Neural progenitor cell (in vitro differentiated cells): Measurements from ENCODE around the gene RNPEPL1. TPM values are rescaled to one million over a fixed set of nuclear protein-coding genes. Genes with fewer than 3 reads are reported as not detected.

ENCODE experiments used
- DNase-seq: peaks from one replicate; pipeline ENCODE4 v3.0.0-alpha.2; 2016; ENCODE audit warnings: low spot score
- H2AFZ ChIP-seq: fragments of 200-600 bp; sonication (generic); replicated peaks from 2 replicates; pipeline ENCODE4 v1.6.1; 2016; ENCODE audit warnings: antibody characterized with exemption
- H3F3A ChIP-seq: fragments of 200-600 bp; sonication (generic); 2 replicates; pipeline ENCODE4 v1.6.1; 2016; ENCODE audit warnings: antibody characterized with exemption, low read depth
- H3K27ac ChIP-seq: fragments of 200-600 bp; sonication (generic); 2 replicates; pipeline ENCODE4 v1.5.1; 2016; ENCODE audit warnings: mild to moderate bottlenecking
- H3K27me3 ChIP-seq: fragments of 200-600 bp; sonication (generic); 2 replicates; pipeline ENCODE4 v1.6.1; 2016; ENCODE audit warnings: mild to moderate bottlenecking, moderate library complexity
- H3K36me3 ChIP-seq: fragments of 200-600 bp; sonication (generic); 2 replicates; pipeline ENCODE4 v1.5.1; 2016
- H3K4me1 ChIP-seq: fragments of 200-600 bp; sonication (generic); 2 replicates; pipeline ENCODE4 v1.6.1; 2016; ENCODE audit warnings: mixed run types
- H3K4me2 ChIP-seq: fragments of 200-600 bp; sonication (generic); 2 replicates; pipeline ENCODE4 v1.6.1; 2016
- H3K4me3 ChIP-seq: fragments of 200-600 bp; sonication (generic); 2 replicates; pipeline ENCODE4 v1.5.1; 2016
- H3K79me2 ChIP-seq: fragments of 200-600 bp; sonication (generic); 2 replicates; pipeline ENCODE4 v1.6.1; 2016; ENCODE audit warnings: low read depth
- H3K9ac ChIP-seq: fragments of 200-600 bp; sonication (generic); 2 replicates; pipeline ENCODE4 v1.6.1; 2016
- H3K9me3 ChIP-seq: fragments of 200-600 bp; sonication (generic); 2 replicates; pipeline ENCODE4 v1.5.1; 2016; ENCODE audit warnings: low read depth
- H4K20me1 ChIP-seq: fragments of 200-600 bp; sonication (generic); 2 replicates; pipeline ENCODE4 v1.6.1; 2016; ENCODE audit warnings: low read depth
- H3K27ac Mint-ChIP-seq: 3 replicates; pipeline ENCODE4 v1.8.0; 2021; ENCODE audit warnings: mixed read lengths
- H3K27me3 Mint-ChIP-seq: 2 replicates; pipeline ENCODE4 v1.8.0; 2022; ENCODE audit warnings: low read depth, mild to moderate bottlenecking, inconsistent platforms, moderate library complexity, mixed read lengths; ENCODE audit not compliant: insufficient read depth
- H3K36me3 Mint-ChIP-seq: 3 replicates; pipeline ENCODE4 v1.8.0; 2021; ENCODE audit warnings: mixed read lengths
- H3K4me1 Mint-ChIP-seq: 3 replicates; pipeline ENCODE4 v1.8.0; 2021; ENCODE audit warnings: mixed read lengths
- H3K4me3 Mint-ChIP-seq: 3 replicates; pipeline ENCODE4 v1.8.0; 2021; ENCODE audit warnings: mild to moderate bottlenecking, moderate library complexity, mixed read lengths
- H3K9me3 Mint-ChIP-seq: 3 replicates; pipeline ENCODE4 v1.8.0; 2020; ENCODE audit warnings: mixed read lengths
- EZH2 ChIP-seq: fragments of 200-600 bp; sonication (generic); IDR thresholded peaks from 2 replicates; pipeline ENCODE4 v1.6.1; 2017; ENCODE audit warnings: antibody characterized with exemption, mild to moderate bottlenecking, moderate library complexity
- EZH2phosphoT487 ChIP-seq: fragments of 200-600 bp; sonication (generic); IDR thresholded peaks from 2 replicates; pipeline ENCODE4 v1.6.1; 2017; ENCODE audit warnings: antibody characterized with exemption
- total RNA-seq: library from RNA; depleted of rRNA; stranded (reverse); fragments of >200 nt; gene quantifications from 2 replicates; pipeline ENCODE4 v1.2.3, GENCODE V29; 2015; ENCODE audit warnings: low replicate concordance
- TF ChIP-seq, protein P1 (sequence below): fragments of 200-600 bp; sonication (generic); IDR thresholded peaks from 2 replicates; pipeline ENCODE4 v1.5.1; 2017; ENCODE audit warnings: antibody characterized with exemption, mild to moderate bottlenecking

Gene RNPEPL1
- total RNA-seq, 1 donor from 2014 or later: 2.7 TPM

DNA sequence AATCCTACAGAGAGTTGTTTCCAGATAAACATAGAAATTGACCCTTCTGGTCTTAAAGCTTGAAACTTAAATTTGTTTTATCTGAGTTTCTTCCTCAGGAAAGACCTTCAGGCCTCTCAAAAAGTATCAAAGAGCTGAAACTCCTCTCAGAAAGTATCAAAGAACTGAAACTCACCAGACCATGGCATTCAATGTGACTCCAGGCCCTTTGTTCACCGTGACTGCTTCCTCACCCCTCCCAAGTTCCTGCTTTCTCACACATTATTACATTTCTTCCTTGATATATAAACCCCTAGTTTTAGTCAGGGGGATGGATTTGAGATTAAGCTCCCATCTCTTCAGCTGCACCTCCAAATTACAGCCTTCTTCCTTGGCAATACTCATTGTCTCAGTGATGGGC, 16.5 kb upstream of the RNPEPL1 start:
- H4K20me1 ChIP-seq: no peaks in the 10 kb centered on the region
- Mint-ChIP-seq H3K9me3 (peaks cover 19% of the 10 kb centered on the region), H3K4me1 (peaks cover 4% of the 10 kb centered on the region), H3K36me3 (peaks cover 23% of the 10 kb centered on the region), H3K27ac (no peak overlapping the region), H3K4me3 (no peak overlapping the region), H3K27me3 (no peaks in the 10 kb centered on the region)
- H3F3A ChIP-seq: no peaks in the 10 kb centered on the region
- no peak overlapping the region for H3K4me3 ChIP-seq
- H3K27me3 ChIP-seq: peaks cover 5% of the 10 kb centered on the region
- H3K9ac ChIP-seq: no peak overlapping the region
- no peaks in the 10 kb centered on the region for H3K79me2 ChIP-seq
- no peaks in the 10 kb centered on the region for H3K36me3 ChIP-seq
- no peaks in the 10 kb centered on the region for H3K4me1 ChIP-seq
- no peak overlapping the region for H3K4me2 ChIP-seq
- TF ChIP-seq EZH2phosphoT487: no peak
- TF ChIP-seq, protein P1, sequence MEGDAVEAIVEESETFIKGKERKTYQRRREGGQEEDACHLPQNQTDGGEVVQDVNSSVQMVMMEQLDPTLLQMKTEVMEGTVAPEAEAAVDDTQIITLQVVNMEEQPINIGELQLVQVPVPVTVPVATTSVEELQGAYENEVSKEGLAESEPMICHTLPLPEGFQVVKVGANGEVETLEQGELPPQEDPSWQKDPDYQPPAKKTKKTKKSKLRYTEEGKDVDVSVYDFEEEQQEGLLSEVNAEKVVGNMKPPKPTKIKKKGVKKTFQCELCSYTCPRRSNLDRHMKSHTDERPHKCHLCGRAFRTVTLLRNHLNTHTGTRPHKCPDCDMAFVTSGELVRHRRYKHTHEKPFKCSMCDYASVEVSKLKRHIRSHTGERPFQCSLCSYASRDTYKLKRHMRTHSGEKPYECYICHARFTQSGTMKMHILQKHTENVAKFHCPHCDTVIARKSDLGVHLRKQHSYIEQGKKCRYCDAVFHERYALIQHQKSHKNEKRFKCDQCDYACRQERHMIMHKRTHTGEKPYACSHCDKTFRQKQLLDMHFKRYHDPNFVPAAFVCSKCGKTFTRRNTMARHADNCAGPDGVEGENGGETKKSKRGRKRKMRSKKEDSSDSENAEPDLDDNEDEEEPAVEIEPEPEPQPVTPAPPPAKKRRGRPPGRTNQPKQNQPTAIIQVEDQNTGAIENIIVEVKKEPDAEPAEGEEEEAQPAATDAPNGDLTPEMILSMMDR: no peak
- TF ChIP-seq EZH2: no peak
- no peak overlapping the region for H3K27ac ChIP-seq
- DNase-seq: no peak
- H3K9me3 ChIP-seq: peaks cover 8% of the 10 kb centered on the region
- no peak overlapping the region for H2AFZ ChIP-seq

DNA sequence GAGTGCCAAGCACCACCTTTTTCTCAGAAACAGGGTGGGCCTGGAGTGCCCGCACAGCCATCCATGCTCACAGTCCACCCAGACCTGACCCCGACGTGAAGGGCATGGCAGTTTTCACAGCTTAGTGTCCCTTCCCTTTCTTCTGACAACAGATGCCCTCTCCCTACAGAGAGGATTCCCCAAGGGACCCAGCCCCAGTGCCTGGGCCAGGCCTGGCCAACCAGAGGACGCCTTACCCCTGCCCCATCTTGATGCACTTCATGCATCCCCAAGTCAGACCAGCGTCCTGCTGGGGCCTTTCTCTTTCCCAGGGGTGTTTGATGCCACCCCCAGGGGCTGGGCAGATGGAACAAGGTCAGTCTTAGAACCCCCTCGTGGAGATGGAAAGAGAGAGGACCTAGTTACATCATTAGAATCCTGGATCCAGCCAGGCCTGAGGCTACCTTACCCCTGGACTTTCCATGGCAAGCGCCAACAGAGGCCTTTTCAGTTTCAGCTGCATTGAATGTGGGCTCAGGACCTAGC, 14.3 kb upstream of the RNPEPL1 start:
- H3K4me3 Mint-ChIP-seq: no peak overlapping the region
- peak; percentile 0 for DNase-seq
- TF ChIP-seq, protein P1: no peak
- TF ChIP-seq EZH2phosphoT487 (no peak), EZH2 (no peak)

DNA sequence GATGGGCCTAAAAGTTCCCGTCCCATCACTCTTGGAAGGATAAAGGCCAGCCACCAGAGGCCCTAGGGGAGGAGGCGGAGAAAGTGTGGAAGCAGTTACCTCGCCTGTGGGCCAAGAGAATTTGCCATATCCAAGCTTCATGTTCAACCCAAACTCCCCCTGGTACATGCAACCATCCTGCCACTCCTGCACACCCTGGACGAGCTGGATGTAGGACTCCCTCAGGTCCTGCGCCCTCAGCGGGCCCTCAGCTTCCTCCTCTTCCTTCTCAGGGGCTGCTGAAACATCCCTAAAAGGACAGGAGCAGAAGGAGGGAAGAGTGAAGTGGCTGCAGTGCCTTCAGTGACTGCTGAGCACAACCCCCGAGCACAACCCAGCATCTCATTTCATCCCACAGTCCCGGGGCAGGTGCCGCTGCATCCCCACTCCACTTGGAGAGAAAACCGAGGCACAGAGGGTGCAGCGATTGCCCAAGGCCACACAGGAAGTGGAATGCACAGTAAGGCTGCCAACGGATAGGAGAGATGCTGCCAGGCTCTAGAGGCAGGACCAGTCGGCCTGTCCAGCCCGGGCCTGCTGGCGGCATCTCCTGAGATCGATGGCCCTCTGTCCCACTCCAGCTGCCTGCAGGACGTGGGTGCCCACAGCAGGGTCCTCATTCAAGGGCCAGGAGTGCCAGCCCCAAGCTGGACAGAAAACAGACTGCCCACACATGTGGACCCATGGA, 13.4 kb upstream of the RNPEPL1 start:
- no peaks in the 10 kb centered on the region for H3K36me3 ChIP-seq
- peaks cover 34% of the 10 kb centered on the region for H3K27me3 ChIP-seq
- no peak overlapping the region for H3K4me3 ChIP-seq
- H3K4me2 ChIP-seq: no peak overlapping the region
- peaks cover 19% of the 10 kb centered on the region for H3K36me3 Mint-ChIP-seq
- peaks cover 29% of the 10 kb centered on the region for H4K20me1 ChIP-seq
- peak; percentile 1 for DNase-seq
- H3K9me3 ChIP-seq: peaks cover 8% of the 10 kb centered on the region
- TF ChIP-seq EZH2phosphoT487: no peak
- TF ChIP-seq, protein P1: no peak
- TF ChIP-seq EZH2: no peak
- no peaks in the 10 kb centered on the region for H3K27me3 Mint-ChIP-seq
- H3K27ac Mint-ChIP-seq: no peak overlapping the region
- peaks cover 3% of the 10 kb centered on the region for H3K4me1 ChIP-seq
- H3K27ac ChIP-seq: no peak overlapping the region
- no peak overlapping the region for H3K4me3 Mint-ChIP-seq
- peaks cover 11% of the 10 kb centered on the region for H3K79me2 ChIP-seq
- H3K9ac ChIP-seq: no peak overlapping the region
- H3K4me1 Mint-ChIP-seq: peaks cover 22% of the 10 kb centered on the region
- H3F3A ChIP-seq: peaks cover 20% of the 10 kb centered on the region
- H3K9me3 Mint-ChIP-seq: peaks cover 14% of the 10 kb centered on the region
- no peak overlapping the region for H2AFZ ChIP-seq

More for the DNA sequence above, 14.3 kb upstream of the RNPEPL1 start:
- Histone ChIP-seq H3K4me3 (no peak overlapping the region), H3K79me2 (peaks cover 6% of the 10 kb centered on the region), H2AFZ (no peak overlapping the region), H3K9me3 (peaks cover 8% of the 10 kb centered on the region), H4K20me1 (peaks cover 20% of the 10 kb centered on the region), H3K27me3 (peaks cover 24% of the 10 kb centered on the region), H3K4me2 (no peak overlapping the region), H3K27ac (no peak overlapping the region), H3K4me1 (peaks cover 3% of the 10 kb centered on the region), H3F3A (peaks cover 11% of the 10 kb centered on the region), H3K9ac (no peak overlapping the region), H3K36me3 (no peaks in the 10 kb centered on the region)
- H3K27me3 Mint-ChIP-seq: no peaks in the 10 kb centered on the region
- H3K9me3 Mint-ChIP-seq: peaks cover 14% of the 10 kb centered on the region
- H3K4me1 Mint-ChIP-seq: peaks cover 14% of the 10 kb centered on the region
- H3K36me3 Mint-ChIP-seq: peaks cover 19% of the 10 kb centered on the region
- no peak overlapping the region for H3K27ac Mint-ChIP-seq
